ENCODE data around the gene ARFGAP2.
A peak's percentile ranks its signal among the peaks of the same experiment; 100 is the strongest.

GRCh38 chr11:47152953-47153950 lies 23.4 kb downstream of the ARFGAP2 start:
- TF ChIP-seq CTCF (IDR thresholded peaks at IDR 0.05; ENCODE audit: low read depth, low read length), result peak; percentile 95
- no peak for TF ChIP-seq POLR2A (IDR thresholded peaks at IDR 0.05; ENCODE audit: extremely low read depth, insufficient read length)
- TF ChIP-seq MAX (IDR thresholded peaks at IDR 0.05; ENCODE audit: low read depth, low read length), result no peak
- TF ChIP-seq MYC (IDR thresholded peaks at IDR 0.05; ENCODE audit: low read depth, low read length), result no peak
